ENCODE measurements around the gene ATP1A2.
A peak's percentile ranks its signal among the peaks of the same experiment; 100 is the strongest.

ATP1A2 gene

DNA sequence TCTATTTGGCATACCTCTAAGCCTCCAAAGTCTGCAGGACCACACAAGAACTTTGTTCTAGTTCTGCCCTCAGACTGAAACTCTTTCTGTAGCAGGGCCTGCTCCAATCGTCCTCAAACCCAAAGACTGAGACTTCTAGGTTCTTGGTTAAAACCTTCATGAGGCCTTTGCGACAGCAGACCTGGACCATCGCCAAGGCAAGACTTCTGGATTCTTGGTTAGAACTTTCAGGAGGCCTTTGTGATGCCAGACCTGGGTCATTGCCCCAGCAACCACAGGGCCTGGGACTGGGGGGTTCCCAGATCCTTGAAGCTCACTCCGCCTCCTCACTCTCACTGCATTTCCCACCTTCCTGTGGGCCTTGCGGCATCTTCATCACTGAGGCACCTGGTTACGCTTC lies 35.7 kb downstream of the ATP1A2 start, which contains the start of gene ATP1A4:
Gene ATP1A4 (plus strand): TSS at position 301 of the 400 bp plus-strand sequence. CDS start 438 bp downstream, outside the sequence.
- no peak for DNase-seq

DNA sequence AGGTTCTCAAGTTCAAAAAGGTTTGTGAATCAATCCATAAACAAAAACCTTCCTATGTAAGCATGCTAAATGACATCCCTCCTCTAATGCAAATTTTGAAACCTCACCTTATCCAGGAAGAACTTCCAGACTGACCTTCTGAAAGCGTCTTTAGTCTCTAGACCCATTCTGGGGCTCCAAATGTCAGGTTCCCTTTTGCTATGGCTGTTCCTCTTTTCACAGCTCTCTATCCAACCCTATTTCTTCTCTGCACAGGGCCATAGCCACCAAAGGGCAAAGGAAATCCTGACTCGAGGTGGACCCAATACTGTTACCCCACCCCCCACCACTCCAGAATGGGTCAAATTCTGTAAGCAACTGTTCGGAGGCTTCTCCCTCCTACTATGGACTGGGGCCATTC lies 39.2 kb downstream of the ATP1A2 start:
- no peak for DNase-seq

DNA sequence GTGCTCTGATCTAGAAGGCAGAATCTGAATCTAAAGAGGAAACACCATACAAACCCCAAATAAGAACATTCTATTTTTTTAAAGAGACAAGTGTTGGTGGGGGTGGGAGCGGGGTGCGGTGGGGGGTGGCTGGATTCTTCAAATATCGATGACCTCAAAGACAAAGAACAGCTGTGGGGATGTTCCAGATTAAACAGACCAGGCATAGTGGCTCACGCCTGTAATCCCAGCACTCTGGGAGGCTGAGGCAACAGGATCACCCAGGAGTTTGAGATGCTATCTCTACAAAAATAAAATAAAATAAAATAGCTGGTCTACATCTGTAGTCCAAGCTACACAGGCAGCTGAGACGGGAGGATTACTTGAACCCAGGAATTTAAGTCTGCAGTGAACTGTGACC lies 40.8 kb downstream of the ATP1A2 start:
- no peak for DNase-seq

DNA sequence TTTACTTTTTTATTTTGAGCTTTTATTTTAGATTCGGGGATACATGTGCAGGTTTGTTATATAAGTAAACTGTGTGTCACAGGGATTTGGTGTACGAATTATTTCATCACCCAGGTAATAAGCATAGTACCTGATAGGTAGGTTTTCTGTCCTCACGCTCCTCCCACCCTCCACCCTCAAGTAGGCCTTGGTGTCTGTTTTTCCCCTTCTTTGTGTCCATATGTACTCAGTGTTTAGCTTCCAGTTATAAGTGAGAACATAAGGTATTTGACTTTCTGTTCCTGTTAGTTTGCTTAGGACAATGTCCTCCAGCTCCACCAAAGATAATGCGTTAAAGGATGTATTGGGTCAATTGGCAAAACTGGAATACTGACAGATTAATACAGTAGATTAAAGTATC lies 41.6 kb downstream of the ATP1A2 start:
- no peak for DNase-seq

DNA sequence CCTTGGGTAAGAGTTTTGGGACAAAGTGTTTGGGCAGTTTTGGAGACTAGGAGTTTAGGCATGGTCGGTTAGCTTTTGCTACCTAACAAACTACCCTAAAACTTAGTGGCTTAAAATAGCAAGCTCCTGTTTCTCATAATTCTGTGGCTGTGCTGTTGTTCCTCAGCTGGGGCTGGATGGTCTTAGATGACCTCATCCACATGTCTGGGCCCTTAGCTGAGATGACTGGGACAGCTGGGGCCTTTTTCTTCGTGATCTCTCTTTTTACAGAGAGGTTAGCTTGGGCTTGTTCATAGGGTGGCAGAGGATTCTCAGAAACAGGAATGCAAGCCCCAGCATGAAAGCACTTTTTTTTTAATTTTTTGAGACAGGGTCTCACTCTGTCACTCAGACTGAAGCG lies 42.5 kb downstream of the ATP1A2 start:
- no peak for DNase-seq

DNA sequence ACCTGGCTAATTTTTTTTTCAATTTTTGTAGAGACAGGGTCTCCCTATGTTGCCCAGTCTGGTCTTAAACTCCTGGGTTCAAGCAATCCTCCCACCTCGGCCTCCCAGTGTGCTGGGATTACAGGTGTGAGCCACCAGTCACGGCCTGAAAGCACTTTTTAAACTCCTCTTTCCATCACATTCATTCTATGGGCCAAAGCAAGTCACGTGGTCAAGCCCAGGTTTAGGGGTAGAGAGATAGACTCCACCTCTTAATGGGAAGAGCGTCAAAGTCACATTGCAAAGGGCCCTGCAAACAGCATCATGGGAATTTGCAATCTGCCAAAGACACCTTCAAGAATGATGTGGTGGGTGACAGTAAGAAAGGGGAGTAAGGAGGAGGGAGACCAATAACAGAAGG lies 43.0 kb downstream of the ATP1A2 start:
- no peak for DNase-seq

DNA sequence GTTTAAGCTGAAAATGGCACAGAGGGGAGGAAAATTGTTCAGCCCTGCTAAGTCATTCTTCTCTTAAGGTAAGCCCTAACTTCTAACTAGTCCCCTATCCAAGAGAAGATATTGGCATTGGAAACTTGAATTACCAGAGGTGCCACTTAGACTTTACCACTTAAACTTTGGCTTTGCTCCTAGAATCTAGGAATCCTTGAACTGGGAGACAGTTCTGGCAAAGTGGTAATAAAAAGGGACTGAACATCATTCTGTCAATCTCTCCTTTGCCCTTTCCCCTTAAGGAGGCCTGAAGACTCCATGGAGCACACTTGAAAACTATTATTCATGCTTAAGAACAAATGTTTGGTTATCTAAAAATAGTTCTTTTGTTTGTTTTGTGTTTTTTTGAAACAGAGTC lies 44.3 kb downstream of the ATP1A2 start:
- no peak for DNase-seq

DNA sequence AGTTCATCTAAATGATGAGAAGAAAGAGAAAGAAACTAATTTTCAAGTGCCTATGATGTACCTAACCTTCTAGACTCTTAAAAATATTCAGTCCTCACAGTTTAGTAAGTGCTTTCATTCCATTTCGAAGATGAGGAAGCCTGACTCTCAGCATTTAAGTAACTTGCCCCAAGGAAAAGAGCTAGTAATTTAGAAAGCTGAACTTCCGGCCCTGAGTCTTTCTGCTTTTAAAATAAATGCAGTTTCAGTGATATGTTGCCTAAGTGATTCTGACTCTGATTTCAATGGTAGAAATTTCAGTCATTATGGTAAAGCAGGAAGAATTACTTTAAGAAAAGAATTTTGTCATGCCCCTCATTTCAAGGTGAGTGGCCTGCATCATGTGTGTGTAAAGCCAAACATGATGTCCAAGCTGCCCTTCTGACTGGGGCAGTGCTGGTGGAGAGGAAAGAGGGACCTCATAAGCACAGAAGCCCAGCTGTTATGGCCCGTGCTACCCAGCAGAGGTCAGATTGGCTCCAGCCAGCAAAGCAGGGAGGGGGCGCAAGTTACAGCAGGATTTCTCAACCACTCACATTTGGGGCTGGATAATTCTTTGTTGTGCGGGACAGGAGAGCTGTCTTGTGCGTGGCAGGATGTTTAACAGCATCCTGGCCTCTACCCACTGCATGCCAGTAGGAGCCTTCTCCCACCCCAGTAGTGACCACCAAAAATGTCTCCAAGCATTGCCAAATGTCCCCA lies 46.6 kb downstream of the ATP1A2 start:
- no peak for DNase-seq

DNA sequence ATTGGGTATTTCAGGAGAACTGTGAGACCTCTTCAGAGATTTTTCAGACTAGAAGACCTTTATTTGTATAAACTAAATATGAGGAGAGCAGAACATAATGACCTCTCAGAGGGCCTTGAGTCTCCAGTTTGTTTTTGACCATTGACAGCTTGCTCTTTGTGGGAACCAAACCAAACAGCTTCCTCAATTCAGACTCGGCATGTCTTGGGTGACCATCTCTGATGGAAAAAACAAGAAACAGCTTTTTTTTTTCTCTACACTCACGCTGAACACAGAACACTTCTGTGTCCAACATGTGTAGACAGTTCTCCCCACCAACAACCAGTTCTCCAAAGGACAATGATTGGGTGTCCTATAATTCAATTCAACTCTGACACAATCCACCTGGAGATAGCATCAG lies 47.4 kb downstream of the ATP1A2 start:
- no peak for DNase-seq

DNA sequence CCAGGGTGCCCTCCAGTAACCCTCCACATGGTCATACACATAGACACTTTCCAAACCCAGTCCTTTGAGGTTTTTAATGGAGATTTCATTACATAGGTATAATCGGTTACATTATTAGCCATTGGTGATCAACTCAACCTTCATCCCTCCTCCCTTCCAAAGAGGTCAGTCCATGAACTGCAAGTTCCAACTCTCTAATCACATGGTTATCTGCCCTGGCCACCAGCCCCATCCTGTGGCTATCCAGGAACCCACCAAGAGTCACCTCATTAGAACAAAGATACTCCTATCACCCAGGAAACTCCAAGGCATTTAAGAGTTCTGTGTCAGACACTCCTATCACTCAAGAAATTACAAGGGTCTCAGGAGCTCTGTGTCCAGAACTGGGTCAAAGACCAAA lies 48.1 kb downstream of the ATP1A2 start:
- DNase-seq, result no peak

DNA sequence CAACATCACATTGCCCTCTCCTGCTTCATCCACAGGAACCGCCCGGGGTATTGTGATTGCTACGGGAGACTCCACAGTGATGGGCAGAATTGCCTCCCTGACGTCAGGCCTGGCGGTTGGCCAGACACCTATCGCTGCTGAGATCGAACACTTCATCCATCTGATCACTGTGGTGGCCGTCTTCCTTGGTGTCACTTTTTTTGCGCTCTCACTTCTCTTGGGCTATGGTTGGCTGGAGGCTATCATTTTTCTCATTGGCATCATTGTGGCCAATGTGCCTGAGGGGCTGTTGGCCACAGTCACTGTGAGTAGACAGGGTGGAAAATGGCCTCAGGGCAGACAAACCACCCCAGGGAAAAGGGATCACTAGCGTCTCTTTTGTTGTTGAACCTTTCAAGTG lies 48.6 kb downstream of the ATP1A2 start:
- DNase-seq, result no peak

DNA sequence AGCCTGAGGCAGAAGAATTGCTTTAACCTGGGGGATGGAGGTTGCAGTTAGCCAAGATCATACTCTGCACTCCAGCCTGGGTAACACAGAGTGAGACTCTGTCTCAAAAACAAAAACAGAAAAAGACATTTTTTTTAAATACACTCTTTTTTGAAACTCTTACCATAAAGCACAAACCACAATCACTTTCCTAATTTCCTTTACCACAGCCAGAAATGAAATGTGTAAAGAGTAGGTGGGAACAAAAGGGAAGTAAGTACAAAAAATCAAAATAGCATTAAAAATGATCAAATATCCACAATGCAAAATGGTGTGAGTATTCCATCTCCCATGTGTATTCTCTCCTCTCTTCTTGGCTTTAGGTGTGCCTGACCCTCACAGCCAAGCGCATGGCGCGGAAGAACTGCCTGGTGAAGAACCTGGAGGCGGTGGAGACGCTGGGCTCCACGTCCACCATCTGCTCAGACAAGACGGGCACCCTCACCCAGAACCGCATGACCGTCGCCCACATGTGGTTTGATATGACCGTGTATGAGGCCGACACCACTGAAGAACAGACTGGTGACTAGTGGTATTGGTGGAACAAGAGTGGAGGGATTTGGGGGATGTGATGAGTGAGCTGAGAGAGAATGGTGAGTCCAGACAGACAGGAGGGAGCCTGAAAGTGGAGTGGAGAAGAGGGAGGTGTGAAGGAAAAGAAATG lies 50.8 kb downstream of the ATP1A2 start:
- DNase-seq, result no peak

DNA sequence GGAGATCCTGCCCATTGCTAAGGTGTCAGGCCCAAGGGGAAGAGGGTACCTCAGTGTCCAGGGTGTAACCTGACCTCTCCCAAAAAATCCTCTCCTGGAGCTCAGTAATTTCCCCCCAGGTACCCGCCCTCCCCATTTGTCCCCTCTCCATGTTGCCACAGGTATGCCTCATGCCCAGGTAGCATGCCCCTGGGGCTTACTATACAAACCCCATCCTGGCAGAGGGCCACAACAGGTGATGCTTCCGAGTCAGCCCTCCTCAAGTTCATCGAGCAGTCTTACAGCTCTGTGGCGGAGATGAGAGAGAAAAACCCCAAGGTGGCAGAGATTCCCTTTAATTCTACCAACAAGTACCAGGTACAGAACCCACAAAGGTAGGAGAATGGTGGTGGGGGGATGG lies 51.5 kb downstream of the ATP1A2 start:
- DNase-seq, result no peak

DNA sequence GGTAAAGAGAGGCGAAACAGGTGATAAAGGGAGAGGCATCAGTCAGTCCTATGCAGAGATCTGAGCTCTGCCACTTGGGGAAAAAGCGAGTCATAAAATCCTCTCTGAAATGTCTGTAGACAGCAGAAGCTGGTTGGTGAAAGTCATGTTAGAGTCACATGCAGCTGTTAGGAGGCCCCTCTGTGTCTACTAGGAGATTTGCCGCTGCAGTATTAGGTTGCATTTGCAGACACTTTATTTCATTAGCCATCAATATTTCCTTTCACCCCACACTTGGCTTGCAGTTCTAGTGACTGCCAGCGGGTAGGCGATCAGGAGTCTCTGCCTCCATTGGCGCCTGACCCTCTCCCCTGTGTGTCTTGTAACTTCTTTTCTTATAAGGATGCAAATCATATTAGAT lies 52.0 kb downstream of the ATP1A2 start:
- DNase-seq, result no peak

DNA sequence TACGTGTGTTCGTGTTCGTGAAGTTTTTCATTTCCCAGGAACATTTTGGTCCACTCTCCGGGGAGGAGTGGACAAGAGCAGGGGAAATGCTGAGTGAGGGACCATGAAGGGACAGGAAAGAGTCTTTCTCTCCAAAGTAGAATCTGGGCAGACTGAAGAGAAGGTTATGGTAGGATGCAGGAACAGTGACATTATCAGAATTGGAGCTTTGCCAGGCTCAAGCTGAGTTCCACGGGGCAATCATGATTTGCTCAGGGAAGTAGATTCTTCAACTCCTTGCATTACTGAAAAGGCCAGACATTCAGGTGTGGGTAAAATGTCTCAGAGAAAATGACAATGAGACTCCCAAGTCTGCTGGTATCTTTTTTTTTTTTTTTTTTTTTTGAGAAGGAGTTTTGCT lies 52.5 kb downstream of the ATP1A2 start:
- no peak for DNase-seq

DNA sequence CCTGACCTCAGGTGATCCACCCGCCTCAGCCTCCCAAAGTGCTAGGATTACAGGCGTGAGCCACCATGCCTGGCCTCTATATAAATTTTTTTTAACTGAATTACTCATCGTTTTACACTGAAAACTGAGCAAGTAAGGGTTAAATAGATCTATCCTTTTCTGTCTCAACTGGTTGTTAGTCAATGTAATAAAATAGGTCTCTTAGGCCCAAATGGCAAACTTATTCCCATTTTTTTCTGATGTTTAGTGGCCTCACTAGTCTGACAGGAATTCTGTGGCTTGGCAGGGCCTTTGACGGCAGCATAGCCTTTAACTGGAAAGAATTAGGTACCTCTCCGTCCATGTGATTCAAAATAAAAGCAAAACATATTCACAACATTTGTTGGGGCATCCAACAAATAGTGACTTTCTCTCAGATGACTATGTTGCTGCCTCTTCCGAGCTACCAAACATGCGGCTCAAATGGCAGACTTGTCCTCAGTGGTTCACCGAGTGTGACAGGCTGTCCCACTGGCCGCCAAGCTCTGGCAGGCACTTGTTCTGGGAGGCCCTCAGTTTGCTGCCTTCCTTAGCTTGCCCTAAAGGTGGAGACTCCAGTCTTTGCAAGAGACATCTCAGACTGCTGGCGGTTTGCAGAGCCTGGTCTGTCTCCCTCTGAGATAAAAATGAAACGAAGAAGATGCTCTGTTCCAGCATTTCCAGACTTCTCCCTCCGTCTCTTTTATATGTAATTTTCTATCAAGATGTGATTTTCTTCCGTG lies 53.2 kb downstream of the ATP1A2 start:
- DNase-seq, result peak; percentile 8 to 40

DNA sequence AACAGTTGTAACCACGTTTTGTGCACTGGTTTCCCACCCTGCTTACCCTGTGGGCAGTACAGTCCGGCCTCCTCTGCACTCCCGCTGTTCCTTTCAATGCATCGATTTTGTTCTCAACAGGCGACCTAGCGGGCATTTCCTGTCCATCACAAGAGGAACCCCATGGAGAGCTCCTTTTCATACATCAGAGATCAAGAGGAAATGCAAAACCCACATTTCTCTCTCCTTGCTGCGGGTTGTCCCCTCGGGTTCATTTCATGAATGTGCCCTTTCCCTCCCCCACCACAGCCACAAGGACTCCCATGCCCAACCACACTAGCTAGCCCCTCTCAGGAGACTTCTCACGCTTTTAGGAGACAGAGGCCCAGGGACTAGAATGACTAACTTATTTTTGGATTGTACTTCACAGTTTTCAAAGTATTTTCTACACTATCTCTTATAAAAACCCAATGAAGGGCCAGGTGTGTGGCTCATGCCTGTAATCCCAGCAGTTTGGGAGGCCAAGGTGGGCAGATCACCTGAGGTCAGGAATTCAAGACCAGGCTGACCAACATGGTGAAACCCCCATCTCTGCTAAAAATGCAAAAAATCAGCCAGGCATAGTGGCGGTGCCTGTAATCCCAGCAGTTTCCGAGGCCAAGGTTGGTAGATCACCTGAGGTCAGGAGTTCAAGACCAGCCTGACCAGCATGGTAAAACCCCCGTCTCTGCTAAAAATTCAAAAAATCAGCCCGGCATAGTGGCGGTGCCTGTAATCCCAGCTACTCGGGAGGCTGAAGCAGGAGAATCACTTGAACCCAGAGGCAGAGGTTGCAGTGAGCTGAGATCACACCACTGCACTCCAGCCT lies 54.2 kb downstream of the ATP1A2 start:
- no peak for DNase-seq

DNA sequence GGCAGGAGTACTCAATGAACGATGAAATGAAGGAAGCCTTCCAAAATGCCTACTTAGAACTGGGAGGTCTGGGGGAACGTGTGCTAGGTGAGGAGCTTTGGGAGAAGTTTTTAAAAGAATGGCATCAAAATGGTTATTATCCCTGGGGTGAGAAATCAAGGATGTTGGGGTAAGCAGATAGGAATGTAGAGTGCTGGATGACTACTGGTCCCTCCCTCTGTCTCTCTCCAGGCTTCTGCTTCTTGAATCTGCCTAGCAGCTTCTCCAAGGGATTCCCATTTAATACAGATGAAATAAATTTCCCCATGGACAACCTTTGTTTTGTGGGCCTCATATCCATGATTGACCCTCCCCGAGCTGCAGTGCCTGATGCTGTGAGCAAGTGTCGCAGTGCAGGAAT lies 55.8 kb downstream of the ATP1A2 start:
- no peak for DNase-seq

DNA sequence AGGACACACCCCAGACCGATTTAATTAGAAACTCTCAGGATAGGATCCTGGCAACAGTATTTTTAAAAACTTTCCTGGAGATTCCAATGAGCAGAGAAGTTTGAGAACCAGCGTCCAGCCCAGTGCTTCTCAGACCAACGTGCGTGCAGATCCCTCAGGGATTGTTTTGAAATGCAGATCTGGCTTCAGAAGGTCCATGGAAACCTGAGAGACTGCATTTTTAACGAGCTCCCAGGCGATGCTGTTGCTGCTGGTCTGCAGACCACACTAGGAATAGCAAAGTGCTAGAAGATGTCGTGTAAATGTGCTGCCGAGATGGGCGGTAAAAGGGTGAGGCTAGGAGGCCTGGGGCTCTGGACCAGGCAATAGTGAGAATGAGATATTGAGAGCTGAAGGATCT lies 56.4 kb downstream of the ATP1A2 start:
- DNase-seq, result no peak

DNA sequence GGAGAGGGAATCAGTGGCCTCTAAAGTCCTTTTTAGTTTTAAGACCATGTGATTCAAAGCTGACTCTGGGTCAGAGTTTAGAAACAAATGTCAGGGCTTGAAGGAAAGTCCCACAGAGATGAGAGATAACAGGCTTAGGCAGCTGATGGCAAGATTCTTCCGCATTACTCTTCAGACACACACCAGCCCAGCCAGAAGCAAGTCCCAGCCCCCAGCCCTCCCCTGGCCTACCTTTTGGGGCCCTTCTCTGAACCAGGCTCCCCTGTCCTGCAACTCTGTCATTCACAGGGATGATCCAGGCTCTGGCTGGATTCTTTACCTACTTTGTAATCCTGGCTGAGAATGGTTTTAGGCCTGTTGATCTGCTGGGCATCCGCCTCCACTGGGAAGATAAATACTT lies 61.7 kb downstream of the ATP1A2 start:
- no peak for DNase-seq

DNA sequence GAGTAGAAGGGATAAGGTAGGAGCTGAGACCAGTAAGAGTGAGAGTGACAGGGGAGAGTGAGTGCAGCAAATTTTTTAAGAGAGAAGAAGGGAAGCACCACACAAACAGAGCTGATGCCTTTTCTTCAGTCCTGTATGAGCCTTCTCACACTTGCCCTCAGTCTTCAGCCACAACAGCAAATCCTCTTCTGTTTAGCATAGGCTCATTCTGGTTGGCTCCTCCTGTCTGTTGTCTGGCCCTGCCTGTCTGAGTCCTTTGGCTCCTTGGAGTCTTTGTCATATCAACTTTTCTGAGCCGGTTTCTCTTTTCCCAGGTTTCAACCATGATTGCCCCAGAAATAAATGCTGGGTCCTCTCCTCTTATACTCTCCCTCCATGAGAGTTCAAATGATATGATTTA lies 62.1 kb downstream of the ATP1A2 start:
- no peak for DNase-seq

DNA sequence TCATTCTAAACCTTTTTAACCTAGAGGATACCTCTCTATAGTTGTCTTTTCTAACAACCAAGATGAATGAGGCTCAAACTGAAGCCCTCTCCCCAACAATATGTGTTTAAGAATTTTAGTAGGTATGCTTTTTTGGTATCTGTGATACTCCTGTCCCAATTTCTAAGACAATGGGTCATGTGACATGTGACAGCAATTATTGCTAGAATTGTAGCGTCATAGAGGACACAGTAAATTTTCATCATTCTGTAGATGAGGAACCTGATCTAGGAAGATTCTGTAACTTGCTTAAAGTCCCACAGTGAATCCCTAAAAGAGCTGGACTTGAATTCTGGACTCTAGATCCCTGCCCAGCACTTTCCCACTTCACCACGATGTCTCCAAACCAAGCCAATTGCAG lies 63.2 kb downstream of the ATP1A2 start:
- no peak for DNase-seq

DNA sequence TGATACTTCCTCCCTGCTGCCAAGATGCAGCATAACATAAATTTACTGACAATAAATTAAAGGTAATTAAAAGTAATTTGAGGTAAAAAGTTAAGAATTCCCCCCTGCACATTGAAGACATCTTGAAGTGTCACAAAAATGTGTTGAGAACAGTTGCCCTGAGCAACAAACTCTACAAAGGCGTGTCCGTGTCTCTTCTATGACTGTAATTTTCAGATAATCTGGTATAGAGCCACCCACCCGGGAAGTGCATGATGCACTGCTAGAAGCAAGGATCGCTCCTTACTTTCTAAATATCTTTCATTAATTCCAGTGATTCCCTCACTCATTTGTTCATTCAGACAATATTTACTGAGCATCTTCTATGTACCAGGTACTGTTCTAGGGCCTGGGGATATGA lies 63.8 kb downstream of the ATP1A2 start:
- DNase-seq, result no peak

All from cerebellar nuclear complex (tissue), 1 donor.